CD8-positive, alpha-beta memory T cell (primary cell): ENCODE results near the gene PRRX2. TPM values are rescaled to one million over a fixed set of nuclear protein-coding genes. Genes with fewer than 3 reads are reported as not detected.

ENCODE experiments used
- CTCF ChIA-PET: fragments of 350-600 bp; sonication (Branson Sonifier 250); formaldehyde crosslinking; loops from one replicate; lab custom pipeline; 2021; ENCODE audit warnings: antibody characterized with exemption; lab: Charles Lee
- POLR2A ChIA-PET: fragments of 350-600 bp; sonication (Branson Sonifier 250); formaldehyde crosslinking; loops from one replicate; lab custom pipeline; 2021; ENCODE audit warnings: antibody characterized with exemption; lab: Charles Lee
- DNase-seq, 5 donors: peaks; one replicate each; pipeline versions ENCODE4 v3.0.0 to v3.0.0-alpha.2; 2020 to 2022; ENCODE audit warnings: mixed read lengths in 1 of 5
- H3K27ac ChIP-seq: one replicate; pipeline ENCODE4 v1.7.0; 2013; ENCODE audit warnings: low read depth, mild to moderate bottlenecking, low read length, moderate library complexity
- H3K27me3 ChIP-seq: 2 replicates; pipeline ENCODE4 v1.7.0; 2013; ENCODE audit warnings: low read length, mild to moderate bottlenecking; ENCODE audit not compliant: insufficient read depth, poor library complexity, severe bottlenecking
- H3K36me3 ChIP-seq: 2 replicates; pipeline ENCODE4 v1.7.0; 2013; ENCODE audit warnings: mild to moderate bottlenecking, low read length, moderate library complexity; ENCODE audit not compliant: insufficient read depth
- H3K4me1 ChIP-seq: 2 replicates; pipeline ENCODE4 v1.7.0; 2013; ENCODE audit warnings: mild to moderate bottlenecking, low read length, moderate library complexity; ENCODE audit not compliant: insufficient read depth
- H3K4me3 ChIP-seq: 2 replicates; pipeline ENCODE4 v1.7.0; 2013; ENCODE audit warnings: mild to moderate bottlenecking, low read length
- H3K9me3 ChIP-seq: 2 replicates; pipeline ENCODE4 v1.7.0; 2013; ENCODE audit warnings: mild to moderate bottlenecking, low read length
- H3K27ac Mint-ChIP-seq, 8 donors: one replicate each; pipeline ENCODE4 v1.8.0; 2020 to 2021; ENCODE audit warnings: mixed read lengths in 8 of 8, mild to moderate bottlenecking in 6 of 8, inconsistent platforms in 3 of 8, moderate library complexity in 3 of 8
- H3K27me3 Mint-ChIP-seq, 2 donors: one replicate each; pipeline ENCODE4 v1.8.0; 2020 to 2021; ENCODE audit warnings: mixed read lengths in 2 of 2, mild to moderate bottlenecking in 1 of 2, moderate library complexity in 1 of 2
- H3K36me3 Mint-ChIP-seq, 3 donors: one replicate each; pipeline ENCODE4 v1.8.0; 2020 to 2021; ENCODE audit warnings: mixed read lengths in 3 of 3, inconsistent platforms in 1 of 3, mild to moderate bottlenecking in 1 of 3
- H3K4me1 Mint-ChIP-seq, 3 donors: one replicate each; pipeline ENCODE4 v1.8.0; 2020 to 2021; ENCODE audit warnings: mixed read lengths in 3 of 3, inconsistent platforms in 1 of 3, mild to moderate bottlenecking in 1 of 3
- H3K4me3 Mint-ChIP-seq, 7 donors: one replicate each; pipeline ENCODE4 v1.8.0; 2020 to 2021; ENCODE audit warnings: mixed read lengths in 7 of 7, mild to moderate bottlenecking in 6 of 7, moderate library complexity in 4 of 7, inconsistent platforms in 2 of 7
- H3K9me3 Mint-ChIP-seq, 5 donors: one replicate each; pipeline ENCODE4 v1.8.0; 2020 to 2022; ENCODE audit warnings: mixed read lengths in 5 of 5, mild to moderate bottlenecking in 3 of 5, moderate library complexity in 2 of 5, inconsistent platforms in 1 of 5
- polyA plus RNA-seq: library from polyadenylated mRNA; unstranded; fragments of 300-500 nt; fragmentation: Illumina TruSeq; gene quantifications from one replicate; pipeline ENCODE4 v1.2.3, GENCODE V29; 2021
- total RNA-seq, 2 experiments: library from RNA; stranded (reverse); gene quantifications; one replicate each; pipeline ENCODE4 v1.2.3, GENCODE V29; 2021

Gene PRRX2
- total and polyA plus RNA-seq, 3 experiments from 2014 or later = 0.35 to 0.66 TPM; not detected in 1

DNA sequence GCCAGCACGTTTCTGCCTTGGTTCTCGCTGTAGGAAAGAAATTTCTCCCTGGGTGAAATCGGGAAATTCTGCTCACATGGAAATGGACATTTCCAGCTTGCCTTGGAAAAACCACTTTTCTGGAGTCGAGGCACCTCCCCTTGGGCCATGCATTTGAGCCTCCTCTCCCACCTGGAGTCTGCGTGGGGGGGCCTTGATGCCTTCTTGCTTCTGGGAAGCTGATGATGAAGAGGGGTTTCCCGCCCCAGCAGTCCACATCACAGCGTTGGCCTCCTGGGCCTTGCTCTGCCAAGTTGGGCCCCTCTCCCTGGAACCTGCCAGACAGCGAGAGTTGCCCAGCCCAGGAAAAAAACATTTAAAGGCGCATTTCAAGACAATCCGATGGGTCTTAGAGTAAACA lies 21.7 kb upstream of the PRRX2 start:
- H3K4me3 Mint-ChIP-seq = peak overlapping the region in 5 of 7 donors; percentile 59 to 88 (median 84)
- no peak overlapping the region for H3K27ac ChIP-seq
- H3K27ac Mint-ChIP-seq = peak overlapping the region in 1 of 8 donors; percentile 71
- H3K9me3 Mint-ChIP-seq = no peaks in the 10 kb centered on the region
- H3K4me1 ChIP-seq = peaks cover 15% of the 10 kb centered on the region
- no peak for DNase-seq
- H3K9me3 ChIP-seq = no peaks in the 10 kb centered on the region
- H3K4me1 Mint-ChIP-seq = peaks cover 12 to 26% (median 17%) of the 10 kb centered on the region in 3 donors
- H3K27me3 Mint-ChIP-seq = peaks cover 0 to 3% of the 10 kb centered on the region in 2 donors
- H3K36me3 ChIP-seq = peaks cover 9% of the 10 kb centered on the region
- POLR2A ChIA-PET = interaction anchor here (0.6 kb wide), 1 partner anchor 456 kb away, joined by 11 read pairs; no protein-coding TSS in a partner anchor
- peaks cover 0 to 15% (median 0%) of the 10 kb centered on the region in 3 donors for H3K36me3 Mint-ChIP-seq
- CTCF ChIA-PET = interaction anchor here (1.1 to 8.8 kb wide), 5 partner anchors 17 to 469 kb away, joined by 3 to 75 read pairs (median 4); partner anchors contain the start of genes C9orf50 and NTMT1
- no peak overlapping the region for H3K4me3 ChIP-seq
- H3K27me3 ChIP-seq = no peaks in the 10 kb centered on the region

DNA sequence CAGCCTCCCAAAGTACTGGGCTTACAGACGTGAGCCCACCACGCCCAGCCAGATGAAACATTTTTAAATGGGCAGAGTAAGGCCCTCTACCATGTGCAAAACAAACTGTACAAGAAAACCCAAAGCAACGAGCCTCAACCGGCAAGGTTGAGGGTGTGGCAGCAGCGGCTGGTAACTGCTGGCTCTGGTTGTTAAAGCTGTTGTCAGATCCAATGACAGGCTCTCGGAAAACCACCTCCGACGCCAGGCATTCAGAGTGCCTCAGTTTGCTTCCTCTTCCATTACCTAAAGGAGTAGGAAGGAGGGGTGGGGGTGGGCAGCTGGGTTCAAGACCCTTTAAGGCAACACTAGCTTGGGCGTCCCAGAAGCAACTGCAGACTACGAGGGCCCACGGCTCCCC lies 21.1 kb upstream of the PRRX2 start:
- ChIA-PET CTCF (interaction anchor here (8.8 kb wide), 1 partner anchor 18 kb away, joined by 75 read pairs; the partner anchor contains the start of gene NTMT1), POLR2A (no interaction called here)
- Mint-ChIP-seq H3K9me3 (no peaks in the 10 kb centered on the region), H3K27ac (no peak overlapping the region), H3K4me3 (peak overlapping the region in 2 of 7 donors; percentile 8 to 36), H3K4me1 (peaks cover 12 to 25% (median 17%) of the 10 kb centered on the region in 3 donors), H3K27me3 (peaks cover 0 to 3% of the 10 kb centered on the region in 2 donors), H3K36me3 (peaks cover 0 to 13% (median 0%) of the 10 kb centered on the region in 3 donors)
- H3K9me3 ChIP-seq = no peaks in the 10 kb centered on the region
- peaks cover 2% of the 10 kb centered on the region for H3K36me3 ChIP-seq
- H3K27me3 ChIP-seq = no peaks in the 10 kb centered on the region
- DNase-seq = no peak
- H3K4me1 ChIP-seq = peaks cover 15% of the 10 kb centered on the region
- no peak overlapping the region for H3K4me3 ChIP-seq
- H3K27ac ChIP-seq = no peak overlapping the region

DNA sequence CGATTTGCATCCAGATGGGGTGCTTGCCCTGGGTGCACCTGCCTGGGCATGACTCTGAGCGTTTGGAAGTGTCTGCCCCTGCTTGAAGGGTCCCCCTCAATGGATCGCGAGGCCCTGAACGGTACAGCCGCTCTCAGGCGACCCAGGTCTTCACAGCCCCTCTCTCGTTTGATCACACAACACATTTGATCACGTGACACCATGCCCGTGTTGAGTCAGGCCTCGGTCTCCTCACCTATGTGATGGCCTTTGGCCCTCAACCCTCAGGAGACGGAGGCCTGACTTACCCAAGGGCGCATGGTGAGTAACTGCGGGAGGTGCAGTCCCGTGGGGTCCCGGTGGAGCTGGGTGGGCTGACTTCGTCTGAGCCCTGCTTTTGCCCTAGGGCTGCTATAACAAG lies 20.5 kb upstream of the PRRX2 start:
- Histone ChIP-seq H3K36me3 (no peaks in the 10 kb centered on the region), H3K9me3 (no peaks in the 10 kb centered on the region), H3K4me3 (no peak overlapping the region), H3K27me3 (no peaks in the 10 kb centered on the region), H3K4me1 (peaks cover 15% of the 10 kb centered on the region), H3K27ac (no peak overlapping the region)
- POLR2A ChIA-PET = no interaction called here
- Mint-ChIP-seq H3K4me3 (peak overlapping the region in 2 of 7 donors; percentile 19 to 47), H3K27ac (peak overlapping the region in 1 of 8 donors; percentile 80), H3K4me1 (peaks cover 10 to 21% (median 15%) of the 10 kb centered on the region in 3 donors), H3K27me3 (peaks cover 0 to 3% of the 10 kb centered on the region in 2 donors), H3K36me3 (peaks cover 0 to 9% (median 0%) of the 10 kb centered on the region in 3 donors), H3K9me3 (no peaks in the 10 kb centered on the region)
- DNase-seq = no peak
- CTCF ChIA-PET = interaction anchor here (8.8 kb wide), 1 partner anchor 18 kb away, joined by 75 read pairs; the partner anchor contains the start of gene NTMT1

DNA sequence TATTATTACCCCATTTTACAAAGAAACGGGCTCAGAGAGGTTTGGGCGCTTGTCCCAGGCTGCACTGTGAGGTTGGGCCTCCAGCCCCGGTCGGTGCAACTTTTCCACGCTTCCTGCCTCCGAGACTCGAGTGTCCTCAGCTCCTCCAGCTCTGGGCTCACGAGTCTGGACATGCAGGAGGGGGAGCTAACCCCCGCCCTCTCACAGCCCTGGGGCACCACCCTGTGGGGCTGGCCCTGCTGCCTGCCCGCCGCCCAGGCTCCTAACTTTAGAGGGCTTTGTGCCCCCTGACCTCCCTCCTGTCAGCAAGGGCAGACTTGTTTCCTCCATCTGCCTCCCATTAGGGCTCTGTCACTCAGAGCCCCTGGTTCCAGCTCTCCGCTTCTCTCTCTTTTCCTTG lies 19.2 kb upstream of the PRRX2 start:
- H3K4me1 ChIP-seq = peaks cover 1% of the 10 kb centered on the region
- no peaks in the 10 kb centered on the region for H3K9me3 ChIP-seq
- Mint-ChIP-seq H3K27ac (peak overlapping the region in 1 of 8 donors; percentile 11), H3K36me3 (peaks cover 0 to 4% (median 0%) of the 10 kb centered on the region in 3 donors), H3K4me3 (peak overlapping the region in 1 of 7 donors; percentile 62), H3K27me3 (peaks cover 0 to 3% of the 10 kb centered on the region in 2 donors), H3K4me1 (peaks cover 2 to 8% (median 3%) of the 10 kb centered on the region in 3 donors), H3K9me3 (no peaks in the 10 kb centered on the region)
- H3K27me3 ChIP-seq = no peaks in the 10 kb centered on the region
- DNase-seq = no peak
- no peak overlapping the region for H3K4me3 ChIP-seq
- no peak overlapping the region for H3K27ac ChIP-seq
- H3K36me3 ChIP-seq = no peaks in the 10 kb centered on the region
- POLR2A ChIA-PET = no interaction called here
- CTCF ChIA-PET = interaction anchor here (1.3 kb wide), 1 partner anchor 10 kb away, joined by 3 read pairs; no protein-coding TSS in a partner anchor

DNA sequence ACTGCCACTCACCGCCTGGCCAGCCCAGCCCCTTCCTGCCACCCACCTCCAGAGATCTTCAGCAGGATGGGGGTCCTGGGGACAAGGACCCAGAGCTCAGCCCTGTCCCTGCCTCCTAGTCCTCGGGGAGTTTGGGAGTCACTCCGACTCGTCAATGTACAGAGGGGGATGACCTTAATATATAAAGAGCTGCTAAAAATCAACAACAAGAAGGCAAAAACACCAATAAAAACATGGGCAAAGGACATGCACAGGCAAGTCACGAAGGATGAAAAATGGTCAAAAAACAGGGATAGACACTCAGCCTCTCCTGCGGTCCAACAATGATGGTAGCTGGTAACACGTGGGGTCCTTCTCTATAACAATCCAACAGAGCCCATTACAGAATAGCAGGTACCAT lies 18.8 kb upstream of the PRRX2 start:
- Mint-ChIP-seq H3K4me3 (peak overlapping the region in 1 of 7 donors; percentile 62), H3K27ac (peak overlapping the region in 1 of 8 donors; percentile 11), H3K4me1 (peaks cover 0 to 4% (median 0%) of the 10 kb centered on the region in 3 donors), H3K27me3 (peaks cover 0 to 3% of the 10 kb centered on the region in 2 donors), H3K9me3 (no peaks in the 10 kb centered on the region), H3K36me3 (peaks cover 0 to 3% (median 0%) of the 10 kb centered on the region in 3 donors)
- POLR2A ChIA-PET = no interaction called here
- DNase-seq = no peak
- H3K4me1 ChIP-seq = no peaks in the 10 kb centered on the region
- H3K27me3 ChIP-seq = no peaks in the 10 kb centered on the region
- H3K27ac ChIP-seq = no peak overlapping the region
- CTCF ChIA-PET = interaction anchor here (1.3 kb wide), 1 partner anchor 9 kb away, joined by 3 read pairs; no protein-coding TSS in a partner anchor
- H3K9me3 ChIP-seq = no peaks in the 10 kb centered on the region
- H3K4me3 ChIP-seq = no peak overlapping the region
- no peaks in the 10 kb centered on the region for H3K36me3 ChIP-seq

GRCh38 chr9:129647635-129648034 lies 17.8 kb upstream of the PRRX2 start:
- no peaks in the 10 kb centered on the region for H3K27me3 Mint-ChIP-seq
- no peak overlapping the region for H3K4me3 Mint-ChIP-seq
- Histone ChIP-seq H3K4me3 (no peak overlapping the region), H3K27me3 (no peaks in the 10 kb centered on the region), H3K9me3 (no peaks in the 10 kb centered on the region), H3K36me3 (no peaks in the 10 kb centered on the region), H3K27ac (no peak overlapping the region), H3K4me1 (no peaks in the 10 kb centered on the region)
- peak overlapping the region in 2 of 8 donors; percentile 28 to 71 for H3K27ac Mint-ChIP-seq
- H3K9me3 Mint-ChIP-seq = no peaks in the 10 kb centered on the region
- ChIA-PET POLR2A (no interaction called here), CTCF (no interaction called here)
- no peaks in the 10 kb centered on the region for H3K36me3 Mint-ChIP-seq
- no peaks in the 10 kb centered on the region for H3K4me1 Mint-ChIP-seq
- no peak for DNase-seq

DNA sequence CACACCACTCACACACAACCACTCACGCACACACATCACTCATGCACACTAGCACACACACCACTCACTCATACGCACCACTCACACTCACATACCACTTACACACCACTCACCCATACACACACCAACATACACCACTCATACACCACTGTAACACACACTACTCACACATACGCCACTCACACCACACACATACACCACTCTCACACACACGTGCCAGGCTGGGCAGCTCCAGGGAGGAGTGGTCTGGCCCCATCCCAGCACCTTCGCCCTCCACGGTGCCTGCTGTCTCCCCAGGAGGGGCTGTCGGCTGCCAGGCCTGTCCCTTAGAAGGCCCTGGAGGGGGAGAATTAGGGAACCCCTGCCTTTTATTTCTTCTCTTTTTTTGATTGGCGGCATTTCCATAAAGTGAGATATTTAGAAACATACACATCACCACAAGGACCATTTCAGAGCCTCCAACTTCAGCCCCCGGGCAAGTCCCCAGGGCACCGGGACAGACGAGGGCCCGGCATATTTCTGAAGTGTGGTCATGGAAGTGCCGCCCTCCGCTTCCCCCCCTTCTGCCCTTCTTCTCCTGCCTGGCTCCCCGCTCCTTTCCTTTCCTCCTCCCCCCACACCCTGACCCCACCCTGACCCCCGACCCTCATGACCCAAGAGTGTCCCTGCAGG lies 17.2 kb upstream of the PRRX2 start:
- no peak overlapping the region for H3K27ac ChIP-seq
- CTCF ChIA-PET = no interaction called here
- H3K4me3 Mint-ChIP-seq = no peak overlapping the region
- no peaks in the 10 kb centered on the region for H3K27me3 Mint-ChIP-seq
- no peaks in the 10 kb centered on the region for H3K9me3 Mint-ChIP-seq
- H3K36me3 ChIP-seq = no peaks in the 10 kb centered on the region
- H3K4me3 ChIP-seq = no peak overlapping the region
- H3K9me3 ChIP-seq = no peaks in the 10 kb centered on the region
- H3K36me3 Mint-ChIP-seq = no peaks in the 10 kb centered on the region
- DNase-seq = no peak
- H3K27me3 ChIP-seq = no peaks in the 10 kb centered on the region
- no peaks in the 10 kb centered on the region for H3K4me1 Mint-ChIP-seq
- POLR2A ChIA-PET = no interaction called here
- peak overlapping the region in 2 of 8 donors; percentile 28 to 68 for H3K27ac Mint-ChIP-seq
- H3K4me1 ChIP-seq = no peaks in the 10 kb centered on the region

- CTCF ChIA-PET = no interaction called here
- H3K36me3 Mint-ChIP-seq = no peaks in the 10 kb centered on the region
- no peak overlapping the region for H3K27ac ChIP-seq
- no peak overlapping the region for H3K27ac Mint-ChIP-seq
- no peaks in the 10 kb centered on the region for H3K4me1 ChIP-seq
- H3K4me3 ChIP-seq = no peak overlapping the region
- H3K9me3 Mint-ChIP-seq = no peaks in the 10 kb centered on the region
- no peaks in the 10 kb centered on the region for H3K9me3 ChIP-seq
- H3K27me3 ChIP-seq = no peaks in the 10 kb centered on the region
- DNase-seq = no peak
- POLR2A ChIA-PET = no interaction called here
- no peaks in the 10 kb centered on the region for H3K27me3 Mint-ChIP-seq
- H3K36me3 ChIP-seq = no peaks in the 10 kb centered on the region
- H3K4me3 Mint-ChIP-seq = no peak overlapping the region
- no peaks in the 10 kb centered on the region for H3K4me1 Mint-ChIP-seq
Measured at GRCh38 chr9:129648764-129649115, 16.7 kb upstream of the PRRX2 start.
